NCI-H2107 (cell line): ENCODE measurements around the gene HUNK.
"Not testable (repeated sequence)": the region's sequence is repeated elsewhere in the genome, so short reads cannot be mapped to it uniquely, and the experiment has no call there.

Experiments used
- DNase-seq: peaks from one replicate; lab custom pipeline; 2025; lab: John Stamatoyannopoulos, UW

Gene HUNK

DNA sequence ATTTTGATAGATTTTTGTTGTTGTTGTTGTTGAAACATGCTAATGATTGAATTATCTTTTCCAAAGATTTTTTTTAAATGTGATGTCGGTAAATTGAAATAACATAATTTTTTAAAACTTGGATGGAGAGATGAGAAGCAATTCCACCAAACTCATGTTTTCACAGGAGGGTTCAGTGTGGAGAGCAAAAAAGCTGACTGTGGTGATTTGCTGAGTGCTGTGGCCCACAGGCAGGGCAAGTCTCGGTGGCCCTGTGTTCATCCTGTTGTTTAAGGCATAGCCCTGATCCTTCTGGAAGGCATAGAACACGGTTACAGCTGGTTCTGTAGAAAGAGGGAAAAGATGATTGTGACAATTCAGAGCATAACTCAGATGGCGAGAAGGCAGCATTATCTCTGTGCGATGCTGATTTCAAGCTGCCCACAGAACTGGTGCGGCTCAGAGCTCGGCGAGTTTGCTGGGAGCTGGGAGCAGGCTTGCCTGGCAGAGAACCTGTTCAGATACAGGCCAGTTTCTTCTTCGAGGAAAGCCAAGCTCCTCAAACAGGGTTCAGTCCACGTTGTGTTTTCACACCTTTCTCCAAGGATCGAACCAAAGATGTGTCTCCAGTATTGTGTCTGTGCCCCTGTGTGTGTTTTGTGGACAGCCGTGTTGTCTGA, 127.1 kb downstream of the HUNK start:
- no peak for DNase-seq

DNA sequence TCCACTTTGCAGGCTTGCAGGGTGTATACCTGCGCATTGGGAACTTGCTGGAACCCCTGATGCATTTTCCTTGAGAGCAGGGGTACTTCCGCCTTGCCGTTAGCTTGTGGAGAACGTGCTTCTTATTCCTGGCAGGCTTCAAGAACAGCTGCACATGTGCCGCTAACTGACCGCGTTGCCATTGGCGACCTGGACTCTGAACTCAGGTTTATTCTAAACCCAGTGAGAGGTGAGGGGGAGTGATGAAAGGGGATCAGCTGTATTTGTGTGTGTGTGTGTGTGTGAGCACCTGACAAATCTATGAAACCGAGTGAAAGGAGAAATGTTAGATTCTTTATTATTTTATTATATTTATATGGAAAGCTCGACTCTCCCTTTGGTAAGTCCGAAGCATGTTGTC, 128.6 kb downstream of the HUNK start:
- no peak for DNase-seq

DNA sequence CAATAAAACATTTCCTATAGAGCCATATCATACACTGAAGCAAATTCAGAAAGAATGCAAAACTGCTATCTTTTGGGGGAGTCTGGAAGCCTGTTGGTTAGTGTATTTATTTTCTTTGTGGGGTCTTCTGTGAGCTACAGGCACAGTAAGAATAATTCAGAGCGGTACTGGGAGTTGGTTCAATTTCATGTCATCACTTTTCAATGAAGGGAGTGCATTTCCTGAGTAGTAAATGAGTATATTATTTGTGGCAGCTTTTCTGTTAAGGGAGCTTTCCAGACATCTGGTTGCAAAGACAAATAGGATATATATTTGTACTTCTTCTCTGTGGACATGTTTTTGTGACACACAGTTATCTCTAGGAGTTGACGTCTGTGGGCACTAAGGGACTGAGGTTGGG, 130.6 kb downstream of the HUNK start:
- DNase-seq: no peak

DNA sequence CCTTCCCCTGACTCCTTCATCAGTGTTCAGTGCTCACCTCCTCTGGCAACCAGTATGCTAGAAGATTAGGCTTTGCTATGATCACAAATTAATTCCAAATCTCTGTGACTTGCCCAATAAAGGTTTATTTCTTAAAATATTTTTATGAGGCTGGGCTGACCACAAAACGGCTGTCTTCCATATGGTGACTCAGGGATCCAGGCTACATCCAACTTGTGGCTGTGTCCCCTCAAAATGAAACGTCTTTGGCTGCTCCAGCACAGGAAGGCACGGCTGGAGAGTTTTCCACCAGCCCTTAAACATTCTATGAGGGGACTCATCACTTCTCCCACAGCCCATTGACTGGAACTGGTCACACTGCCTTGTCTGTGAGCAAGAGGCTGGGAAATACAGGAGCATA, 131.5 kb downstream of the HUNK start:
- DNase-seq: no peak

DNA sequence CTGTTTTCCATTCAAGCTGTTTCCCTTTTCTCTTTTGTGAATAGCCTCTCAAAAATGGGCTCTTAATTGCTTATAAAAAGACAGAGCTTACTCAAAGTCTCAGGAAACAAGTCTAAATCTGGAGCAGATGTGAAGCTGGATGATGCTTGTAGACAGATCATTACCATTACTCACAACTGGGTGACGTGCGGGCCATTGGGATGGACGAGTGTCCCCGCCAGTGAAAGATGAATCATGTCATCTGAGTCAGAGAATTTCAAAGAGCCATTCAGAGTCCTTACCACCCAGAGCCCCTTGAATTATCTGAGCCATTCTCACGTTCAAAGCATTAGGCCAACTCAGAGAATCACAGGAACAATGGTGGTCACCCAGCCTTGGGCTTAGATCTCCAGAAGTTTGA, 134.6 kb downstream of the HUNK start:
- no peak for DNase-seq

DNA sequence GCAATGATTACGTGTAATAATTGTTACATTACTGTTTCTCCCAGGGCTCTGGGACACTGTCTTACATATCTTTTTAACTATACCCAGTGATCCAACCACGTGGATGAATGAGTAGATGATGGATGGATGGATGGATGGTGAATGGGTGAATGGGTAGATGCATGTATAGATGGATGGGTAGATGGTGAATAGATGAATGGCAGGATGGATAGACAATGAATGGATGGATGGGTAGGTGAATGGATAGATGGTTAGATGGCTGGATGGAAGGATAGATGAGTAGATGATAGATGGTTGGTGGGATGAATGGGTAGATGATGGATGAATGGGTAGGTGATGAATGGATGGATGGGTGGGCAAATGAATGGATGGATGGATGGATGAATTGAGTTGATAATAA, 135.9 kb downstream of the HUNK start:
- DNase-seq: no peak

DNA sequence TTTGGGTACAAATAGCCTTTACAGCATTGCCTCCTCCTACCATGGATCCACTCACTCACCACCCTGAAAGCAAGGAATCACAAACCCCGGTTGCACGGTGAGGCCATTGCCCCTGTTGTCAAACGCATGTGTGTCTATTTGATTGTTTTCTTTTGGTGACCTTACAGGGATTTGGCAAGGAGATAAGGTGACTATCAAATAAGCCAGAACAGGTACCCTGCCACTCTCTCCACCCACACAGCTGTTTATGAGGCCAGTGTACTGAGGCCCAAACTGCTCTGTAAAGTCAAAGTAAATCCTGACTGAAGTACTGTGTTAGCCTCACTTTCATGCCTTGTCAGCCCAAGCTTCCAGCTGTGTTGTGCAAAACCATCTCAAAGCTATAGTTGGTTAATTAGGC, 136.4 kb downstream of the HUNK start:
- no peak for DNase-seq

DNA sequence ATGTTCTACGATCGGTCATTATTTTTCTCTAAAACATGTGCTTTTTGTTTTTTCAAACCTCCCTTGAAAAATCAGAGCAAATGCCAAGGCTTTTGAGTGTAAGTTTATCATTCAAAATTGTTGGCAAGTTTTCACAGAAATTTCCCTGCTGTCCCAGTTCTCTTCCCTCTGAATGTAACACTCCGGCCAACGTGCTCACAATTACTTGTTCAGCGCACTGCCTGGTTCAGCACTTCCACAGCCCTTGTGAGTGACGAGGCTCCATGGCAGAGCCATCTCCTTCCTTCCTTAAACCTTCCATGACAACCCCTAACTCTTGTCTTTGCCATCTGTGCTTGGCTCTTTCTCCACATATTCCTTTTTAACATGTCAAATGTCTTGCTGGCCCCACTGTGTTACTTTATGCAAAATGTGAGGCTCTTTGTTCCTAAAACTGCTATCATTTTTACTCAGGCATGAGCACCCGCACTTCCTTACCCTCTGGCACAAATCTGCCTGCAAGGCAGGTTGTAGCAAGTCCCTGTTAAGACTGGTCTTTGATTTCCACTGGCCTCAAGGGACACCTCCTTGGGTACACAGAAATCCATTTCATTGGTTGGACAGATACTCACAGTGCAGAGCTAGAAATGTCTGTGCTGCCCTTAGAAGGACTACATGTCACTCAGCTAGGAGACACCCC, 142.8 kb downstream of the HUNK start:
- no peak for DNase-seq

DNA sequence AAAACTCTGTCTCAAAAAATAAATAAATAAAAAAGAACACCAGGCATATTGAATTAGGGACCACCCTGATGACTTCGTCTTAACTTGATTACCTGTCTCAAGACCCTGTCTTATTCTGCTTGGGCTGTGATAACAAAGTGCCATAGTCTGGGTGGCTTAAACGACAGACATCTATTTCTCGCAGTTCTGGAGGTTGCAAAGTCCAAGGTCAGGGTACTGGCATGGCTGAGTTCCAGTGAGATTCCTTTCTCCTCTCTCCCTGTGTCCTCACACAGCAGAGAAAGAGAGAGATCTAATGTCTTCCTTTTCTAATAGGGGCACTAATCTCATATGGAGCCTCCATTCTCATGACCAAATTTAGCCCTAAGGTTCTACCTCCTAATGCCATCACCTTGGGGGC, 145.6 kb downstream of the HUNK start:
- DNase-seq: no peak

DNA sequence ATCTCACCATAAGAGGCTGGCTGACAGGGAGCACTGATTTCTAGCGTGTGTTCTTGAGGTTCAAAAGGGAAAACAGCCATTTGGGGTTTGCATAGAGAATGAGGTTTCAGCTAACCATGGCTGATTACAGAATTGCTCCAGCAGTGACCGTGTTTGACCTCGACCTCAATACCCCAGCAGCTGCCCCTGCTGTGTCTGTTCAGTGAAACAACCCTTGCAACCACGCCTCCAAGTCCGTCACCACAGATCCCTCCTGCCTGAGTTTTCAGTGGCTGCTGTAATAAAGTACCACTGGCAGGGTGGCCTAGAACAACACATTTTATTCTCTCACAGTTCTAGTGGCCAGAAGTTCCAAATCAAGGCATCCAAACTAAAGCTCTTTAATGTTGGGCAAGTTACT, 147.7 kb downstream of the HUNK start:
- DNase-seq: no peak

DNA sequence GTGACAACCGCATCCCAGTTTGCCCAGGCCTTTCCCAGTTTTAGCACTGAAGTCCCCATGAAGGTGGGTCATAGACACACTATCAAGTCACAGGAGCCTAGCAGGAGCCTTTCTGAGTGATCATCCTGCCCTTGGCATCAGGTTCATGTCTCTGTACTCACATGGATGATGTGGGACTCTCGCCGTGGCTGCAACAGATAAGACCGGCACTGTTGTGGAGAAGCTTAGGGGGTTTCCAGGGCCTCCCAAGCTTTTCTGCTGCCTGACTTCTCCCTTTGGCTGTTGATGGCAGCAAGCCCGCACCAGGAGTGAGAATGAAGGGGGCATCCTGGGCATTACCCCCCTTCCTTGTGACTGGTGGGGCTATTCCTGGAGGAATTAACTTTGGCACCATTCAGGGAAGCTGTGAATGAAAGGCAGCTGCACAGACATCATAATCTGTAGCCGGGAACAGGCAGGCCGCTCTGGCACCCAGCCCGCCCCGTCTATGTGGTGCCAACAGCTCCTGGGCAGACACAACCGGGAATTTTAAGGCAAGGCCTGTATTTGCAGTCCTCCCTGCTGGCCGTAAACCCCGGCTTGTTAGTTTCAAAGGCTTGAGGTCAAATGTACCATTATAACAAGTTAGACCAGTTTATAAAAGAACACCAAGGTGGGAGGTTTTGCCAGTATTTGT, 148.6 kb downstream of the HUNK start:
- no peak for DNase-seq

DNA sequence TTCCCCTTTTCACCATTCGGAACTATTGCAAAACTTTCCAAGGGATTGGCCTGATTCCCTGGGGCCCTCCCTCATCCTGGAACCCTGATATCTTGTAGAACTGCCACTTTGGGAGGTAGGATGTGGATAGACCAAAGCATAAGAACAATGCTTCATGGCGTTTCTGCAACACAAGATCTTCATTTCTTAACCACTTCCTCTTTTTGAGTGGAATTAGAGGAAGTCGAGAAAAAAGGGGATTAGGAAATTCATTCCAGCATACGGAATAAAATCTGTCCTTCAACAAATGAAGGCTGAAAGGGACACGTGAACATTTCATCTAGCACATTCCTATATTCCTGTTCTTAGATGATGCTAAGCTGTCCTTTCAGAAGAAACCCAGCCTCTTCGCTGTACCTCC, 149.3 kb downstream of the HUNK start:
- no peak for DNase-seq

DNA sequence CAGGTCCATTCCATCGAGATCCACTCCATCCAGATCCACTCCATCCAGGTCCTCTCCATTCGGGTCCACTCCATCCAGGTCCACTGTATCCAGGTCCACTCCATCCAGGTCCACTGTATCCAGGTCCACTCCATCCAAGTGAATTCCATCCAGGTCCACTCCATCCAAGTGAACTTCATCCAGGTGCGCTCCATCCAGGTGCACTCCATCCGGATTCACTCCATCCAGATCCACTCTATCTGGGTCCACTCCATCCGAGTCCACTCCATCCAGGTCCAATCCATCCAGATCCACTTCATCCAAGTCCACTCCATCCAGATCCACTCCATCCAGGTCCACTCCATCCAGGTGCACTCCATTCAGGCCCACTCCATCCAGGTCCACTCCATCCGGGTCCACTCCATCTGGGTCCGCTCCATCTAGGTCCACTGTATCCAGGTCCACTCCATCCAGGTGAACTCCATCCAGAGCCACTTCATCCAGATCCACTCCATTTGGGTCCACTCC, 157.4 kb downstream of the HUNK start:
- DNase-seq: no peak

DNA sequence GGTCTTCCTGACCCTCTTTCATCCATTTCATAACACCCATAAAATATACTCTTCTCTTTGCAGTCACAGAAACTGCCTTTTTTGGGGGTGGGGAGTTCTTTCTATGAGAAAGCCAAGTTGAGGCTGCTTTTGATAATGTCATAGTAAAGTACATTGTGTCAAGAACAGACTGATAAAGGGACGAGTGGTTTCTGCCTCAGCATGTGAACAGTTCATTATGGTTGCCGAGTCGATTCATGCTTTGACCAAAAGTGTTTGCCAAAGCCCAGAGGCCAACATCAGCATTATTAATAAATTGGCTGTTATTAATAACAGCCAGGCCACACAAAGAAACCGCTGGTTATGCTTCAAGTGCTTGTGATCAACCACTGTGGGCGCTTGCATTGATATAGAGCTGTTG, 162.0 kb downstream of the HUNK start:
- no peak for DNase-seq

DNA sequence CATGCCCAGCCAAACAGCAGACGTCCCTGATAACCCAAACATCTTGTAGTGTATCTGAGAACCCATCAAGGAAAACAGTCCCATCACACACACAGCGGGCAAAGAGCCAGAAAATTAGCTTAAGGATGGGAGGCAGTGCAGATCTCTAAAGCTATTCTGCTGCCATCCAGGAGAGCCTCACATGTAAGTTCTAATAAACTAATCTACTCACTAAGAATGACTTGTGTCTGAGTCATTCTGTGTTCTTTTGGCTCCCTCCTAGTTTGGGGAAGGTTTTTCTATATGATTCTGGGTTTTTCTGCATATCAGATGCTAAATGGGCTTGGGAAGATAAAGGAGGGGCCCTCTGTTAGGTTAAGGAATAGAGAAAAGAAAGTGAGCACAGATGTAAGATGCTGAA, 162.8 kb downstream of the HUNK start:
- no peak for DNase-seq

DNA sequence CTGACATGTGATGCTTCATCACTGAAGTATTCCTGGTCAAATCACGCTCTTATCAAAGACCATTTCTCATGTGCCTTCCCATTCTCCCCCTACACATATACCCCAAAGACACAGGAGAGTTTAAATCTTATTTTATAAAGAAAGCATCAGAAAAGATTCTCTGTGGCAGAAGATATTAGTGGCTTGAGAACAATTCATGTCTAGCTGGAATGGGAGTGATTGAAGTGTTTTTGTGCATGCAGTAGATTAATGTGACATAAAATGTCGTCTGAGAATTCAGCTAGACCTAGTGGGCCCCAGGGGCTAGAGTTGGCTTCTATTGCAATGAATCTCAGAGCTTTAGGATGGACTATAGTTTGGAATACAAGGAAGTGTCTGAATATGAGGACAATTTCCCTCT, 163.9 kb downstream of the HUNK start:
- no peak for DNase-seq

DNA sequence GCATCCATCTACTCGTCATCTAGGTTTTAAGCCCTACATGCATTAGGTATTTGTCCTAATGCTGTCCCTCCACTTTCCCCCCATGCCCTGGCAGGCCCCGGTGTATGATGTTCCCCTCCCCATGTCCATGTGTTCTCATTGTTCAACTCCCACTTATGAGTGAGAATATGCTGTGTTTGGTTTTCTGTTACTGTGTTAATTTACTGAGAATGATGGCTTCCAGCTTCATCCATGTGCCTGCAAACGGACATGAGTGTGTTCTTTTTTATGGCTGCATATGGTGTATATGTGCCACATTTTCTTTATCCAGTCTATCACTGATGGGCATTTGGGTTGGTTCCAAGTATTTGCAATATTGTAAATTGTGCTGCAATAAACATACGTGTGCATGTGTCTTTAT, 165.9 kb downstream of the HUNK start:
- DNase-seq: not testable (repeated sequence)

DNA sequence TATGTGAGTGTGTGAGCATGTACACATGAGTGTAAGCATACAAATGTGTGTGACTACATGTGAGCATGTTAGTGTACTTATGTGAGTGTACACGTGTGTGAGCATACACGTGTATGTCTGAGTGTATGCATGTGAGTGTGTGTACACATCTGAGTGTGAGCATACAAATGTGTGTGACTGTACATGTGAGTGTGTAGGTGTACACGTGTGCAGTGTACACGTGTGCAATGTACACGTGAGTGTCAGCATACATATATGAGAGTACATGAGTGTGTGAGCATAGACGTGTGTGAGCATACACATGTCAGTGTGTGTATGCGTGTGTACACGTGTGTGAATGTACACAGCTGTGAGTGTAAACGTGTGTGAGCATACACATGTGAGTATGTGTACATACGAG, 170.6 kb downstream of the HUNK start:
- DNase-seq: no peak

DNA sequence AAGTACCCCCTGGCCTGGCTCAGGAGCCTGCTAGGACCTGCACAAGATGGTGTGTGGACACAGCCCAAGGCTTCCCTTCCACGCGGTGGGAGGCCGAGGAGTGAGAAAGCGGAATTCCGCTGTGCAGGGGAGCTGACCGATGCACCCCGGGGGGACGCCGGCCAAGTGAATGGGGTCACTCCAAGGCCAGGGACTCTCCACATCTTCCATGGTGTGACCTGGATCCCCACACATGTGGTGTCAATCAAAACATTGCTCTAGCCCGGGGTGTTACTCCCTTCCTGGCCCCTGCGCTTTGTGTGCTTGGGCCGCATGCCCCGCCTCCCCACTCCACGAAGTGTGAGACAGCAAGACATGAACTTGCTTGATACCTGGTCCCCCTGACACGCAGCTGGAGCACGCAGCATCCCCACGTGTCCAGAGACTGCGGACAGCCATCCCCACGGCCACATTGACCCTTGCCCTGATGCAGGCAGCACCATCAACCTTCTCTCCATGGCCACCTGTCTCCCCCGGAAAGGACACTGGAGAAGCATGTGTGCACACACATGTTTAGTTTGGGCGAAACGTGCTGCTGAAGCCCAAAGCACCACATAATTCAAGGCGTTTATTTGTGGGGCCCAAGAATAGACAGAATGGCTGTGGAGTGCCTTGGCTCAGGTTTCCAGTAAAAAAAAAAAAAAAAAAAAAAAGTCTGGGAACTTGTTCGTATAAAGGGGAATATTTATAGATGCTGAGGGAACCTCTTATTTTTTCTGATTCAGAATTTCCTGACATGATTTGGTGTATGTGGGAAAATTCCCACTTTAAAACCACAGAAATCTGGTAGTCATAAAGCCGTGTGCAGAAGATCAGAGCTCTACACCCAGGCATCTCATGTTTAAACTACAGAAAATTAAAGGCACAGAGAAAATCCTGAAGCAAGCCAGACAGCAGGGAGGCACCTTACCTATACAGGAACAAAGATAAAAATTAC, 171.7 kb downstream of the HUNK start:
- no peak for DNase-seq

DNA sequence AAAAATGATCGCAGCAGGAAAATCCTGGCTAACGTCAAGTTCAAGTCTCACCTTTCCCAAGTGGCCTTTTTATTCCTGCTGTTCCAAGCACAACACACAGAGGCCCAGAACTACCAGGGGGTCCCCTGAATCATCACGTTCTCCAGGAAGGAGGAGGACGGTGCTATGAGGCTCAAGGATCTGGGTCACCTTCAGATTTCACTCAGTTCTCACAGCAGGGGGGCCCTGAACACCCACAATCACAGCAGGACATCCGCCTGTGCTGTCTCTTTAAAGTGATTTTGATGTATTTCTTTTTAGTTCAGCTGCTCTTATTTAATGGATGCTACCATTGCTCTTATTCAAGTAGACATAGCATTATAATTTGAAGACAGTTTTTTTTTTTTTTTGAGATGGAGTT, 173.4 kb downstream of the HUNK start:
- DNase-seq: no peak

DNA sequence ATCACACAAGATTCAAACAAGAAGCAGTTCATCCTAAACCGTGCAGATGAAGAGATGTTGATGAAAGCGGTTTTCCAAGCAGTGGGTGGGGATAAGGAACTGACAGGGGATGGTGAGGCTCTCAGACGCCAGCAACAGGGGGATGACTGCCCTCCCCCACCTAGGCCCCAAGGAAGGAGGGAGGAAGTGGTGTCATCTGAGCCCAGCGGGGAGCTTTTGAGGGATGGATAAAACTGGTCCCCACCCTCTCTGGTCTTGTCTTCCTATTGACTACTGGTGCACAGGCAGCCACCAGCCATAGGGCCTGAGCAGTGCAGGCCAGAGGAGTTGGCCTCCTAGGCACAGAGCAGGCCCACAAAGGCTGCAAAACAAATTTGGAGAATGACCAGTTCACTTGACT, 175.5 kb downstream of the HUNK start:
- no peak for DNase-seq
